HEK293T (cell line): ENCODE results near the gene TPBG.

ENCODE experiments used
- CTCF ChIA-PET: fragments of 350-600 bp; formaldehyde crosslinking; extraction: SDS; loops from one replicate; lab custom pipeline; 2021; ENCODE audit warnings: antibody characterized with exemption, inconsistent platforms; lab: Yijun Ruan, JAX
- POLR2A ChIA-PET: fragments of 350-600 bp; formaldehyde crosslinking; extraction: SDS; loops from one replicate; lab custom pipeline; 2020; ENCODE audit warnings: antibody characterized with exemption, inconsistent platforms; lab: Yijun Ruan, JAX
- DNase-seq: peaks from one replicate; pipeline ENCODE4 v3.0.0; 2012; ENCODE audit warnings: mixed read lengths; ENCODE audit errors: extremely low spot score
- ARNT ChIP-seq: fragments of 450-650 bp; IDR thresholded peaks from 2 replicates; pipeline ENCODE4 v1.6.1; 2017; ENCODE audit warnings: mild to moderate bottlenecking
- BHLHE40 ChIP-seq: fragments of 450-650 bp; IDR thresholded peaks from 2 replicates; pipeline ENCODE4 v1.6.1; 2016; ENCODE audit warnings: mild to moderate bottlenecking, moderate library complexity, borderline replicate concordance
- CTBP1 ChIP-seq: fragments of 450-650 bp; IDR thresholded peaks from 2 replicates; pipeline ENCODE4 v1.6.1; 2016; ENCODE audit warnings: borderline replicate concordance
- ELF4 ChIP-seq: fragments of 450-650 bp; IDR thresholded peaks from 2 replicates; pipeline ENCODE4 v1.6.1; 2017; ENCODE audit warnings: antibody characterized with exemption
- FOXA1 ChIP-seq: fragments of 450-650 bp; IDR thresholded peaks from 2 replicates; pipeline ENCODE4 v1.6.1; 2016; ENCODE audit warnings: mild to moderate bottlenecking
- FOXK2 ChIP-seq: fragments of 450-650 bp; IDR thresholded peaks from 2 replicates; pipeline ENCODE4 v1.6.1; 2016; ENCODE audit warnings: mild to moderate bottlenecking
- FOXM1 ChIP-seq: fragments of 450-650 bp; IDR thresholded peaks from 2 replicates; pipeline ENCODE4 v1.6.1; 2017; ENCODE audit warnings: mild to moderate bottlenecking, borderline replicate concordance
- HDGF ChIP-seq: fragments of 450-650 bp; IDR thresholded peaks from 2 replicates; pipeline ENCODE4 v1.6.1; 2017; ENCODE audit warnings: antibody characterized with exemption, borderline replicate concordance
- L3MBTL2 ChIP-seq: fragments of 450-650 bp; conservative IDR thresholded peaks from 2 replicates; pipeline ENCODE4 v1.6.1; 2016; ENCODE audit warnings: mild to moderate bottlenecking
- LEF1 ChIP-seq: fragments of 450-650 bp; IDR thresholded peaks from 2 replicates; pipeline ENCODE4 v1.6.1; 2017; ENCODE audit warnings: mild to moderate bottlenecking, borderline replicate concordance
- NFRKB ChIP-seq: fragments of 450-650 bp; IDR thresholded peaks from 2 replicates; pipeline ENCODE4 v1.6.1; 2016; ENCODE audit warnings: mild to moderate bottlenecking, moderate library complexity
- SP1 ChIP-seq: fragments of 450-650 bp; IDR thresholded peaks from 2 replicates; pipeline ENCODE4 v1.6.1; 2017
- SUZ12 ChIP-seq: fragments of 450-650 bp; IDR thresholded peaks from 2 replicates; pipeline ENCODE4 v1.6.1; 2016; ENCODE audit warnings: mild to moderate bottlenecking
- TARDBP ChIP-seq: fragments of 450-650 bp; IDR thresholded peaks from 2 replicates; pipeline ENCODE4 v1.6.1; 2016
- ZNF384 ChIP-seq: fragments of 450-650 bp; IDR thresholded peaks from 2 replicates; pipeline ENCODE4 v1.6.1; 2016
- TF ChIP-seq, protein P1 (sequence below): fragments of 450-650 bp; IDR thresholded peaks from 2 replicates; pipeline ENCODE4 v1.6.1; 2016

Gene TPBG

GRCh38 chr6:82415820-82416219, 52.2 kb downstream of the TPBG start:
- no peak for DNase-seq
- CTCF ChIA-PET: no interaction called here
- POLR2A ChIA-PET: no interaction called here
- no peak for TF ChIP-seq SUZ12

DNA sequence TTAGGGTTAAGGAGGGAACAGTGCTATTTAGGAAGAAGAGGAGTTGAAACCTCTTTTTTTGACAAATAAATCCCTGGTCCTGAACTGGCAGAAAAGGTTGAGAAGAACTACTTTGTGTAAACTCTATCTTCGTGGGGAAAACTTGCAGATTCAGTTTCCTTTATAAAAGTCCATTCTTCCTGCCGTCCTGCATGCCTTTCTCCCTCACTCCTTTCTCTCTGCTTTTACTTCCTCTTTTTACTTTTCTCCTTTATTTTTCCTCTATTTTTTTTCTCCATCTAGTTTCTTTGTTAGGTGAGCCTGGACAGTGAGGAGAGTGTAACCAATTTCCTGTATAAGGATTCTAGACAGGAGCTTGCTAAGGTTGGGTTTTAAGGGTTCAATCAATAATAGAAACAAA, 52.7 kb downstream of the TPBG start:
- DNase-seq: no peak
- POLR2A ChIA-PET: no interaction called here
- CTCF ChIA-PET: no interaction called here
- TF ChIP-seq SP1 (no peak), L3MBTL2 (no peak), ELF4 (no peak), FOXA1 (no peak), ZNF384 (no peak), ARNT (no peak), HDGF (no peak), FOXM1 (no peak), TARDBP (no peak), CTBP1 (no peak), FOXK2 (no peak), LEF1 (no peak), SUZ12 (no peak), NFRKB (no peak), BHLHE40 (no peak)
- TF ChIP-seq, protein P1, sequence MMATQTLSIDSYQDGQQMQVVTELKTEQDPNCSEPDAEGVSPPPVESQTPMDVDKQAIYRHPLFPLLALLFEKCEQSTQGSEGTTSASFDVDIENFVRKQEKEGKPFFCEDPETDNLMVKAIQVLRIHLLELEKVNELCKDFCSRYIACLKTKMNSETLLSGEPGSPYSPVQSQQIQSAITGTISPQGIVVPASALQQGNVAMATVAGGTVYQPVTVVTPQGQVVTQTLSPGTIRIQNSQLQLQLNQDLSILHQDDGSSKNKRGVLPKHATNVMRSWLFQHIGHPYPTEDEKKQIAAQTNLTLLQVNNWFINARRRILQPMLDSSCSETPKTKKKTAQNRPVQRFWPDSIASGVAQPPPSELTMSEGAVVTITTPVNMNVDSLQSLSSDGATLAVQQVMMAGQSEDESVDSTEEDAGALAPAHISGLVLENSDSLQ: no peak
